WI38 (cell line): ENCODE measurements around the gene RAVER2.
A peak's percentile ranks its signal among the peaks of the same experiment; 100 is the strongest.
"Not testable (repeated sequence)": the region's sequence is repeated elsewhere in the genome, so short reads cannot be mapped to it uniquely, and the experiment has no call there.

Experiments used
- H3K4me3 ChIP-seq: 2 replicates; pipeline ENCODE4 v1.5.1; 2011; ENCODE audit warnings: low read depth, mild to moderate bottlenecking, control low read depth, low read length
- CTCF ChIP-seq: IDR thresholded peaks from 2 replicates; pipeline ENCODE4 v1.5.1; 2012; ENCODE audit warnings: low read depth, mild to moderate bottlenecking, control low read depth, low read length

RAVER2 gene

GRCh38 chr1:64810001-64810400, 65.1 kb downstream of the RAVER2 start:
- H3K4me3 ChIP-seq: no peak overlapping the region
- TF ChIP-seq CTCF: no peak

GRCh38 chr1:64811131-64811530, 66.3 kb downstream of the RAVER2 start:
- no peak overlapping the region for H3K4me3 ChIP-seq
- TF ChIP-seq CTCF: no peak

GRCh38 chr1:64814427-64814826, 69.6 kb downstream of the RAVER2 start:
- no peak for TF ChIP-seq CTCF
- H3K4me3 ChIP-seq: no peak overlapping the region

GRCh38 chr1:64817364-64817763, 72.5 kb downstream of the RAVER2 start:
- not testable (repeated sequence) for H3K4me3 ChIP-seq

GRCh38 chr1:64820572-64820971, 75.7 kb downstream of the RAVER2 start:
- H3K4me3 ChIP-seq: not testable (repeated sequence)

- TF ChIP-seq CTCF: no peak
- no peak overlapping the region for H3K4me3 ChIP-seq
Observed at GRCh38 chr1:64822621-64823020, 77.7 kb downstream of the RAVER2 start.

- TF ChIP-seq CTCF: peak; percentile 49; the same call in 1 of the 2 replicates
- no peak overlapping the region for H3K4me3 ChIP-seq
Observed at GRCh38 chr1:64823691-64824476, 79.0 kb downstream of the RAVER2 start.

GRCh38 chr1:64826991-64827390, 82.1 kb downstream of the RAVER2 start:
- no peak overlapping the region for H3K4me3 ChIP-seq
- no peak for TF ChIP-seq CTCF
